Peyer's patch (tissue), 4 donors: ENCODE data around the gene CCNG2.

ENCODE experiments used
- CTCF ChIP-seq, 6 experiments: fragments of 450-650 bp in 4 of 6; fragments of 200-600 bp in 2 of 6; sonication (generic) in 1 of 6; IDR thresholded peaks; one replicate each; pipeline ENCODE4 v1.5.1; 2017 to 2019; ENCODE audit warnings: antibody characterized with exemption in 6 of 6, mild to moderate bottlenecking in 3 of 6, moderate library complexity in 1 of 6
- POLR2A ChIP-seq, 2 donors: fragments of 450-650 bp; IDR thresholded peaks; one replicate each; pipeline ENCODE4 v1.5.1; 2017; ENCODE audit warnings: antibody characterized with exemption in 2 of 2, mild to moderate bottlenecking in 2 of 2, moderate library complexity in 2 of 2

- no peak for TF ChIP-seq CTCF (IDR thresholded peaks at IDR 0.05)
- TF ChIP-seq POLR2A (IDR thresholded peaks at IDR 0.05) = no peak
These were observed 17.4 kb downstream of the CCNG2 start for GRCh38 chr4:77174426-77174825.
